GM21423 (cell line): Measurements from ENCODE around the gene GFAP.

Experiments
- ATAC-seq: cut with Tn5 transposase; IDR thresholded peaks from one replicate; pipeline ENCODE4 v1.9.1; 2021; ENCODE audit warnings: mild to moderate bottlenecking, moderate library complexity; ENCODE audit not compliant: unreplicated experiment

The GFAP gene

DNA sequence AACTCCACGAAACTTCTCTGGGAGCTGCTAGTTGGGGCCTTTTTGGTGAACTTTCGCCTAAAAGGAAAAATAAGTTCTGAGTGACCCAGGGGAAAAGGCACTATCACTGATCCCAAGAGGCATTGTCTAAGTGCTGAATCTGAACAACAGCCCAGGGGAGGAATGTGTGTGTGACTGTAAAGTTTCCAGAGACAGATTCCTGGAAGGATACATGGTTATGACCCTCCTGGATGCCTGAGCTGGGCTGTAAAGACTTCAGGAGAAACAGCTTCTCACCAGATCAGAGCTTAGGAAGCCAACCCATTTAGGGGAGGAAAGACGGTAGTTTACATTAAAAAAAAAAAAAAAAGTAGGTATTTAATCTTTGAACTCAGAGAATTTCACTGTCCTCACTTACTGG is 47.5 kb downstream of the GFAP start:
- no peak for ATAC-seq

GRCh38 chr17:44865931-44866330 is 49.4 kb downstream of the GFAP start:
- no peak for ATAC-seq

DNA sequence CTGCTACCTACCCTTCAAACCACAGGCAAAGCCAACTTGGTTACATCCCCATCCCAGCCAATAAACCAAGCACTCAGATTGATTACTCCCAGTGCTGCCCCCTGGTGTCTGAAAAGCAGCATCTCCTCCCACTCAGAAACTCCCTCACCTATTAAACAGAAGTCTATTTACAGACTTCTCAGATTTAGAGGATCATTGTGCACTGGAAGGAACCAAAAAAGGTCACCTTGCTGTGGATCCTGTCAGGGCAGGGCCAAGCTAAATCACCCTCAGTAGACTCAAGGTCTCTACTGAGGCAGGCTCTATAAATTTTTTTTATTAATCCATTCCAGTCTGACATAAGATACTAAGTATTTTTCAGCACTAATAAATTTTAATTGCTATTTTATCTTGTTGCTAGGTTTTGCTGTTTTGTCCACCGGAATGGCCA is 50.1 kb downstream of the GFAP start:
- ATAC-seq: no peak

DNA sequence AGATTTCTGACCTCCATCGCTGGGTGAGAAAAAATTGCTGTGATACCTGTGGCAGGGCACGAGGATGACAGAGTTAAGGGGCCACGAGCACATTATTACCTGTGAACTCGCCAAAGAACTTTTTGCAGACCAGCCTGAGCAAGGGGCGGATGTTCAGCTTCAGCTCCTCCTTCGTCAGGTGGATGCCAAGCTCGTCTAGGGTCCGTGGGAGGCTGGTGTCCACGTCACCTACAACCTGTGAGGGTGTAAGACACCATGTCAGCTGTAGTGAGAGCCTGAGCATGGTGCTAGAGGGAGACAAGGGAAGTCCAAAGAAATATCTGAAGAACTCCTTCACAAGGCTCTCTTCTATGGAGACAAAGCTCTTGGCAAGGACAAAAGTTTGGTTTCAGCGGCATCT is 50.5 kb downstream of the GFAP start:
- ATAC-seq: no peak

DNA sequence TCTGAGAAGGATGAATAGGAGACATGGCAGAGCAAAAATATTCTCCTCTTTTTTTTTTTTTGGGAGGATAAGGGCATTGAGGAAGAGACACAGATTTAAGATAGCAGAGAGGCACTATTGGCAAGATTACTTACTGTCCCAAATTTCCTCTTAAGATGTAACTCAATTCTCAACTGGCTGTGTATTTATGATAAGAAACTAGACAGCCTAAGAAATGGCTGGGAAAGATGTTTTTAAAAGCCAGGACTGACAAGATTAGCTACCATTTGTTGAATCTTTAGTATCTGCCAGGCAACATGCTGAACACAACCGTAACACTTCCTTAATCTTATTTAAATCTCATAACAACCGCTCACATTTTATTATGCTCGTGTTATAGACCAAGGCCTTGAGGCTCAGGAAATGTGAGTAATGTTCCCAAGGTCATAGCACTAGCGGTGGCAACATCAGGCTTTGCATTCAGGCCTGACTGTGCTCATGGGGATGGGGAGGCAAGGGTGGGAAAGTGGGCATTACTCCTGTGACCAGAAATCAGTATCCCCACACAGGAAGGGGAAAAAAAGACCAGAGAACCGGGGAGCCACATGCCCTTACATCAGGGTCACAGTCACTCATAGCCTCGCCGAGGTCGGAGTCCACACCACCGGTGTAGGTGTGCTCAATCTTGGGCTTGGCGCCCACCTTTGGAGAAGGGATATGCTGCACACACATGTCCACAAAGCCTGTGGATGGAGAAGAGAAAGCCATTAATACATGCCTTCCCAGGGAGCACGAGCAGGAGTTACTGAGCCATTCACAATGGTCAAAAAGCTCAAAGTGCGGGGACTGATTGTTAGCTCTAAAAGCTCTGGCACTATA is 52.0 kb downstream of the GFAP start:
- ATAC-seq: no peak

GRCh38 chr17:44862278-44862914 is 52.9 kb downstream of the GFAP start:
- ATAC-seq: no peak

DNA sequence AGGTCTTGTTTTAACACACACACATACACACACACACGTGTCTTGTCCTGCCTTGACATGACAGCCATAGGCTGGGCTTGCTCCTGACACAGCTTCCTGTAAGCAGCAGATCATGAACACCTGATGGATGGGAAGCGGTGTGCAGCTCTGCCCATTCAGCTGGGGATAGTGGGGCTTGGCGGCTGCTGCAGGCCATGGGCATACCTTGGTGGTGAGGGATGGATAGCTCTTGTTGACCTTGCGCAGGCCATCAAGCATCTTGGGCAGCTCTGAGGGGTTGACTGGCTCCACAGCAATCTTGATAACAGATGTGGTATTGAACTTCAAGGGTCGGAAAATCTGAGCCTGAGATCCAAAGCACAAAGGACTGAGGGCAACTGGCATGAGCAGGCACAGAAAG is 55.6 kb downstream of the GFAP start:
- no peak for ATAC-seq

- ATAC-seq: no peak
These were observed 61.1 kb downstream of the GFAP start for GRCh38 chr17:44854192-44854591.
